NOMO-1 (cell line): ENCODE results near the gene ZNF69.
"Not testable (repeated sequence)": the region's sequence is repeated elsewhere in the genome, so short reads cannot be mapped to it uniquely, and the experiment has no call there.

Experiments
- DNase-seq, 2 experiments: peaks; one replicate each; lab custom pipeline; 2025; ENCODE audit not compliant: unreplicated experiment in 2 of 2; lab: John Stamatoyannopoulos, UW

The ZNF69 gene

GRCh38 chr19:11890634-11891033, 3.1 kb downstream of the ZNF69 start:
- DNase-seq: no peak

DNA sequence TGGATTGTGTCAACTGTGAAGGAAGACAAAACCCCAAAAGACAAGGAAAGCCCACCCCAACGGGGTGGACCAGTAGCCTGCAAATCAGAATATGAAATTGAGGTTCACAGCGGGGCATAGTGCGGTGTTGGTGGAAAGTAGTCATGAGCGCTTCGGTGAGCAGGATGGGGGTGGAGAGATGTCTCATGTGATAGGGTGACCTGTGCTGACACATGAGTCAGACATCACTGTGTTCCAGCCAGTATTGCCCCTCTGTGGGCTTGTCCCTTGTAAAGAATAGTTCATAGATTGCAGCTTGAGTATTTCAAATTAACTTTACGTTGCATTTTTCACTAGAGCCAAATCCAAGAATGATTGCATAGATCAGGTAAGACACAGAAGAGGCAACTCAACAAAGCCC, 7.3 kb downstream of the ZNF69 start:
- no peak for DNase-seq

GRCh38 chr19:11902228-11902627, 14.6 kb downstream of the ZNF69 start:
- no peak for DNase-seq

DNA sequence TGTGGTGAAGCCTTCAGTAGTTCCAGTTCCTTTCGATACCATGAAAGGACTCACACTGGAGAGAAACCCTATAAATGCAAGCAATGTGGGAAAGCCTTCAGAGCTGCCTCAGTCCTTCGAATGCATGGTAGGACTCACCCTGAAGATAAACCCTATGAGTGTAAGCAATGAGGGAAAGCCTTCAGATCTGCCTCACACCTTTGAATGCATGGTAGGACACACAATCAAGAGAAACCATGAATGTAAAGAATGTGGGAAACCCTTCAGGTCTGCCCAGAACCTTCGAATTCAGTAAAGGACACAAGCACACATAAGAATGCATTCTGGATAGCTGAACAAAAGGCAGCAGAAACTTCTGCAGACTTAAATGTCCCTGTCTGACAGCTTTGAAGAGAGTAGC, 18.3 kb downstream of the ZNF69 start:
- no peak for DNase-seq

DNA sequence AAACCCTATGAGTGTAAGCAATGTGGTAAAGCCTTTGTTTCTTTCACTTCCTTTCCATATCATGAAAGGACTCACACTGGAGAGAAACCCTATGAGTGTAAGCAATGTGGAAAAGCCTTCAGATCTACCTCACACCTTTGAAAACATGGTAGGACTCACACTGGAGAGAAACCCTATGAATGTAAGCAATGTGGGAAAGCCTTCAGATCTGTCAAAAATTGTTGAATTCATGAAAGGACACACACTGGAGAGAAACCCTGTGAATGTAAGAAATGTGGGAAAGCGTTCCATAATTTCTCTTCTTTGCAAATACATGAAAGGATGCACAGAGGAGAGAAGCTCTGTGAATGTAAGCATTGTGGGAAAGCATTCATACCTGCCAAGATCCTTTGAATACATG, 24.4 kb downstream of the ZNF69 start:
- DNase-seq: not testable (repeated sequence)

- DNase-seq: not testable (repeated sequence)
These were observed 27.0 kb downstream of the ZNF69 start for GRCh38 chr19:11914417-11915051.

DNA sequence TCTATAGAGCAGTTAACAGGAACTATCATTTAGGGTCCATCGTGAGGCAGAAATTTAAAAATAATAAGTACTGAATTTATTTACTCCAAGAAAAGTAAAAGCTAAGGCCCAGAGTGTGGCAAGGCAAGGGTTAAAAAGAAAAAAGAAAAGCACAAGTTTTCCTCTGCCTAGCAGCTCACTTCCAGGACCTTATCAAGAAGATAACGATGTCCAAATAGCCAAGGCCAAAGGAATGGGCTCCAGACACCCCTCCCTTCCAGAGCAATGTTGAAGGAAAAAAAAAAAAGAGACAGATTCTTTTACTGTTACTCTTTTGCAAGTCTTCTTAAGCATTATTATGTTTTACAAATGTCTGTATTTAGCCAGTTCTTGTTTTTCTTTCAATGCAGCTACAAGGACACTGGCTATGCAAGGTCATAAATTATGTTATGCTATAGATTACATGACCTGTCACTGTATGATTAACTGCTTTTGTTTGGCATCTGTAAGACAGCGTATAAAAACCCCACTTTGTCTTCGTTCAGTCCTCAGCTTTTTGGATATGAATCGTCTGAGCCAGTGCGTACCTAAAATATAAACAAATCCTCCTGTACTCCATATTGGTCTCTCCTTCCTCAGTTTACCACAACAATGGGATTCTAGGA, 34.4 kb downstream of the ZNF69 start:
- DNase-seq: no peak

DNA sequence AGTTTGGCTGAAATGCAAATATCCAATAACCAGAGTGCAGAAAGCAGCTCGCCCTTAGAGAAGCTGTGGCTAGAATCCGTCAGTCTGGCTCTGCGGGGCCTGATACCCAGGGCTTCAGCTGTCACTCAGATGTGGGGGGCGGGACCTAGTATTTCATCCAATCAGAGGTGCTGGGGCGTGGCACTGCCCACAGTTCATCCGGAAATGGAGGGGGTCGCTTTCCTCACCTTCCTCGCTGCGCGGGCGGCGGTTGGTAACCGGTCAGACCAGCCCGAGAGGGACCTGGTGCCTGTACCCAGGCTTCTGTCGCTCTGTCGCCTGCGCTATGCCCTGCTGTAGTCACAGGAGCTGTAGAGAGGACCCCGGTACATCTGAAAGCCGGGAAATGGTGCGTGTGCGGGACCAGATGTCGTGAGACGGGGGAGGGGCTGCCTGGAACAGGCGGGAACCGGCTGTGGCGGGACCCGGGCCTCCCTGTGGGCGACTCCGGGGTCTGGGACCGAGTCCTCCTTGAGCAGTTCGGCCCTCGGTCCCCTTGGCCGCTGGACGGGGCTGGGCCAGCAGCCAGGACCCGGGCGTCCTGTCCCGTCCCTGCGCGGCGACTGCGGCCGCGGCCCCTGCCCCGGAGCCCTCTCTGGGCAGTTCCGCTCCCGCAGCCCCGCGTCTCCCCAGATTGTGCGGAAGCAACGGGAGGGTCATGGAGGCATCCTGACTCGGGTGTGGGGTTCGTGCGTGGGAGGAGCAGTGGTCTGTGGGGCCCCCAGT, 37.5 kb downstream of the ZNF69 start, which contains the start of gene ZNF700:
TSS of gene ZNF700 (plus strand) at position 222 of the 765 bp plus-strand sequence. CDS start at position 326, 104 bp downstream.
- DNase-seq: peak; percentile 91 to 93

DNA sequence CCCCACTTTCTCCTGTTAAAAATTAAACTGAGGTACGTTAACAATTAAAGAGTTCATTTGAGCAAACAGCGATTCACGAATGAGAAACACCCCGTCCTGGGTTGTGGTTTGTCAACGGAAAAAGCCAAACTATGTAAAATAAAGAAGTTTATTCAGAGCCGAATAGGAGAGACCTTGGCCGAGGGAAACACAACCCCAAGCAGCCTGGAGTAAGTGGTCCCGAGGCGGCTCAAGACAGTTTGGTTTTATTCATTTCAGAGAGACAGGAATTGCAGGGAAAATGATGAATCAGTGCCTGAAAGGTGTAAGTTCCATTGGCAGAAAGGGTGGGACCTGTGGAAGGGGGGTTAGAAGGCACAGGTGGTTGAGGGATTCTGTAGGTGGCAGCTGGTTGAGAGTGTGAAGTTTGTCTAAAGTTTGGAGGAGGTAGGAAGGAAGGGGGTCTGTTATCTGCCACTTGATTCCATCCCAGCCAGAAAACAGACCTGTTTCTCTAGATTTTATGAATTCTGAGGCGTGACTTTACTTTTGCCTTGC, 38.1 kb downstream of the ZNF69 start:
- not testable (repeated sequence) for DNase-seq

DNA sequence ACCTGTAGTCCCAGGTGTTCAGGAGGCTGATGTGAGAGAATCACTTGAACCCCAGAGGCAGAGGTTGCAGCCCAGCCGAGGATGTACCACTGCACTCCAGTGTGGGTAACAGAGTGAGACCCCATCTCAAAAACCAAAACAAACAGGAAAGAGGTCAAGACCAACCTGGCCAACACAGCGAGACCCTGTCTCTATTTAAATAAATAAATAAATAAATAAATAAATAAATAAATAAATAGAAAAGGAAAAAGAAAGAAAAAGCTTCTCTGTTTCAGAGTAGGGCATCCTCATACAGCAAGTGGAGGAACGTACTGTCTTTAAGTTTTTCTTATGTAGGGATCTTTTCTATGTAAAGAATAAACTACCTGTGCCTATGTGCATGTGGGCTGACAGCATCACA, 39.6 kb downstream of the ZNF69 start:
- DNase-seq: no peak

GRCh38 chr19:11931051-11931450, 43.5 kb downstream of the ZNF69 start:
- DNase-seq: no peak

DNA sequence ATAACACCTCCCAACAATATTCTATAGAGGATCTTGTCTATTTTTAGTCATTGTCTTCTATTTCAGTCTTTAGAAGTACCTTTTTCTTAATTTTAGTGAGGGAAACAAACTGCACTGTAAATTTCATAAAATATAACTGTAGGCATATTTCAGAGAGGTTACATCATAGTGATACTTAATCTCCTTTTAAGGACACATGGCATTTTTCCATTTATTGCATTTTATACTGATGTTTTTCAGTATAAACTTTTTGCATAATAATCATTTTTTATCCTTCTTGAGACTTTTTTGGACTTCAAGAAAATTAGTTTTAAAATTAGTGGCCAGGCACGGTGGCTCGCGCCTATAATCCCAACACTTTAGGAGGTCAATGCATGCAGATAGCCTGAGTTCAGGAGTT, 43.9 kb downstream of the ZNF69 start:
- DNase-seq: no peak

DNA sequence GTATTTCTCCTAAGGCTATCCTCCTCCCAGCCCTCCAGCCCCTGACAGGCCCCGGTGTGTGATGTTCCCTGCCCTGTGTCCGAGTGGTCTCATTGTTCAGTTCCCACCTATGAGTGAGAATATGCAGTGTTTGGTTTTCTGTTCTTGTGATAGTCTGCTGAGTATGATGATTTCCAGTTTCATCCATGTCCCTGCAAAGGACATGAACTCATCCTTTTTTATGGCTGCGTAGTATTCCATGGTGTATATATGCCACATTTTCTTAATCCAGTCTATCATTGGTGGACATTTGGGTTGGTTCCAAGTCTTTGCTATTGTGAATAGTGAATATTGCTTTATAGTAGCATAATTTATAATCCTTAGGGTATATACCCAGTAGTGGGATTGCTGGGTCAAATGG, 48.2 kb downstream of the ZNF69 start:
- not testable (repeated sequence) for DNase-seq

DNA sequence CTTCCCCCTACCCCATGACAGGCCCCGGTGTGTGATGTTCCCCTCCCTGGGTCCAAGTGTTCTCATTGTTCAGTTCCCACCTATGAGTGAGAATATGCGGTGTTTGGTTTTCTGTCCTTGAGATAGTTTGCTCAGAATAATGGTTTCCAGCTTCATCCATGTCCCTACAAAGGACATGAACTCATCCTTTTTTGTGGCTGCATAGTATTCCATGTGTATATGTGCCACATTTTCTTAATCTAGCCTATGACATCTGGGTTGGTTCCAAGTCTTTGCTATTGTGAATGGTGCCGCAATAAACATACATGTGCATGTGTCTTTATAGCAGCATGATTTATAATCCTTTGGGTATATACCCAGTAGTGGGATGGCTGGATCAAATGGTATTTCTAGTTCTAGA, 50.8 kb downstream of the ZNF69 start:
- not testable (repeated sequence) for DNase-seq

- not testable (repeated sequence) for DNase-seq
These were observed 53.8 kb downstream of the ZNF69 start for GRCh38 chr19:11941361-11941887.

- no peak for DNase-seq
These were observed 54.6 kb downstream of the ZNF69 start for GRCh38 chr19:11942008-11942842.

GRCh38 chr19:11942843-11943108, 55.2 kb downstream of the ZNF69 start:
- DNase-seq: no peak

GRCh38 chr19:11944656-11945055, 57.1 kb downstream of the ZNF69 start:
- DNase-seq: no peak

GRCh38 chr19:11948646-11949045, 61.1 kb downstream of the ZNF69 start:
- no peak for DNase-seq

- DNase-seq: no peak
These were observed 61.6 kb downstream of the ZNF69 start for GRCh38 chr19:11949201-11949600.
